GM21576 (cell line): ENCODE data around the gene LEPROT.
A peak's percentile ranks its signal among the peaks of the same experiment; 100 is the strongest.
"Not testable (repeated sequence)": the region's sequence is repeated elsewhere in the genome, so short reads cannot be mapped to it uniquely, and the experiment has no call there.

Experiments used
- ATAC-seq: cut with Tn5 transposase; IDR thresholded peaks from one replicate; pipeline ENCODE4 v1.9.1; 2021; ENCODE audit warnings: mild to moderate bottlenecking, moderate library complexity; ENCODE audit not compliant: unreplicated experiment

The LEPROT gene, protein sequence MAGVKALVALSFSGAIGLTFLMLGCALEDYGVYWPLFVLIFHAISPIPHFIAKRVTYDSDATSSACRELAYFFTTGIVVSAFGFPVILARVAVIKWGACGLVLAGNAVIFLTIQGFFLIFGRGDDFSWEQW

GRCh38 chr1:65420590-65421350, at the start of gene LEPROT, which contains the start of gene LEPR:
Gene LEPROT (plus strand): TSS chr1:65420668. CDS start chr1:65420725, 57 bp downstream.
Gene LEPR (plus strand): TSS chr1:65420668. CDS start chr1:65565566, 144,898 bp downstream.
- peak; percentile 51 for ATAC-seq

- no peak for ATAC-seq
Measured at GRCh38 chr1:65371544-65371943, 48.9 kb upstream of the LEPROT start.

DNA sequence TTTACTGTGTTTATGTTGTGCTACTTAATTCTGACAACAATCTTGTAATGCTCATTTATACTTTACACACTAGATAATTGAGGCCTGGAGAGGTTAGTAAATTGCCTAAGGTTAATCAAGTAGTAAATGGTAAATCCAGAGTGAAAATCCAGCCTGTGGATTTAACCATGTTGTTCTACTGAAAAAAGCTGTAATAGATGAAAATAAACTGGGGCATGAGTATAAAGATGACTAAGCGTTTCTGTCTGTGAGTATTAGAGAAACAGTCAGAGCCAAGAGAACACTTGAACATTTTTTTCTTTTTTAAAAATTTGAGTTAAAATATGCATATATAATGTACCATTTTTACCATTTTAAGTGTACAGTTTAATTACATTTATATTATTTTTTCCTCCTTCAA, 47.9 kb upstream of the LEPROT start:
- ATAC-seq = no peak

GRCh38 chr1:65377496-65378246, 42.8 kb upstream of the LEPROT start:
- ATAC-seq = no peak

DNA sequence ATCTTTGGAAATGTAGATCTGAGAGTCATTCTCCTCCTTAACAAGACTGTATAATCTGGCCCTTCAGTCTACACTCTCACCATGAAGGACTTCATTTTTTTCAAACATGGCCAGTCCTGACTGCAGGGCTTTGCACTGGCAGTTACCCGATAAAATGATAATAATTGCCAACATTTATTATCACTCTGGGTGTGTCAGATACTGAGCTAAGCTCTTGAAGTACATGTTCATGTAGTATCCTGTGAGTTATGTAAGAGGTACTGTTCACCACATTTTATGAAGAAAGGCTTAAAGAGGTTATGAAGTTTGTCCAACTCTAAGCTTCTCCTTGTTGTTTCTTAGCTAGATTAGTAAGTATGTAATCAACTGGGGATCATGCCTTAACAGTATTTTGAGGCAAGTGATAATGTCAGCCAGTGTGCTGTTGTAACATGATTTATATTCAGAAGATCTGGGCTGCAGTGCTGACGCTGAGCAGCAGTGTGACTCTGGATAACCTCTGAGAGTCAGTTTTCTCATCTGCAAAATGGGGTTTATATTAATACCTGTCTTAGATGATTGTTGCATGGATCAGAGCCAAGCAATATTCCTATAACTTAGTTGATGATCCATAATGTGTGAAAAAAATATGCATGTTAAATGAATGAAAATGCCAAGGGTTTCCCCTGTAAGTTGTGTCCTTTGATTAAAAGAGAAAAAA, 42.1 kb upstream of the LEPROT start:
- ATAC-seq = no peak

DNA sequence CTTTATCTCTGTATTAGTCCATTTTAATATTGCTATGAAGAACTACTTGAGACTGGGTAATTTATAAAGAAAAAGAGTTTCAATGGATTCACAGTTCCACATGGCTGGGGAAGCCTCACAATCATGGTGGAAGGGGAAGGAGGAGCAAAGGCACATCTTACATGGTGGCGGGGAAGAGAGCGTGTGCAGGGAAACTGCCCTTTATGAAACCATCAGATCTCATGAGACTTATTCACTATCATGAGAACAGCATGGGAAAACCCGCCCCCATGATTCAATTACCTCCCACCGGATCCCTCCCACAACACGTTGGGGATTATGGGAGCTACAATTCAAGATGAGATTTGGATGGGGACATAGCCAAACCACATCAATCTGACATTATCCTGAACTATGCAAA, 36.0 kb upstream of the LEPROT start:
- not testable (repeated sequence) for ATAC-seq

- ATAC-seq = no peak
Measured at GRCh38 chr1:65386439-65386838, 34.0 kb upstream of the LEPROT start.

DNA sequence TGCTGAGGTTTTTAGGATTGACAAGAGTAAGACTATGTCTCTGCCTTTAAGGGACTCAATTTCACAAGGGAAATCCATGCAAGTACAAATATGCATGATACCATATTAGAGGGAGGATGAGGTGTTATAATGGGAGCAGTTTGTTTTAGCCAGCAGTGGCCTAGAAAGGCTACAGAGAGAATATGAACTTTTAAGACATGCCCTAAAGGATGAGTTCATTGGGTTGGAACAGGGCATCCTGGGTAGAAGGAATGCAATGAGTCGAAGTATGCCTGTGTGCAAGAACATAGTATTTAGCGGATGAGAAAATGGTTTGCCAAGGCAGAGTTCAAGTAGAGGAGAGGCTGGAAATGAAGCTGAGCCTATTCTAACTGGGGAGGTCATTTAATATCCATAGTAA, 32.6 kb upstream of the LEPROT start:
- ATAC-seq = no peak

DNA sequence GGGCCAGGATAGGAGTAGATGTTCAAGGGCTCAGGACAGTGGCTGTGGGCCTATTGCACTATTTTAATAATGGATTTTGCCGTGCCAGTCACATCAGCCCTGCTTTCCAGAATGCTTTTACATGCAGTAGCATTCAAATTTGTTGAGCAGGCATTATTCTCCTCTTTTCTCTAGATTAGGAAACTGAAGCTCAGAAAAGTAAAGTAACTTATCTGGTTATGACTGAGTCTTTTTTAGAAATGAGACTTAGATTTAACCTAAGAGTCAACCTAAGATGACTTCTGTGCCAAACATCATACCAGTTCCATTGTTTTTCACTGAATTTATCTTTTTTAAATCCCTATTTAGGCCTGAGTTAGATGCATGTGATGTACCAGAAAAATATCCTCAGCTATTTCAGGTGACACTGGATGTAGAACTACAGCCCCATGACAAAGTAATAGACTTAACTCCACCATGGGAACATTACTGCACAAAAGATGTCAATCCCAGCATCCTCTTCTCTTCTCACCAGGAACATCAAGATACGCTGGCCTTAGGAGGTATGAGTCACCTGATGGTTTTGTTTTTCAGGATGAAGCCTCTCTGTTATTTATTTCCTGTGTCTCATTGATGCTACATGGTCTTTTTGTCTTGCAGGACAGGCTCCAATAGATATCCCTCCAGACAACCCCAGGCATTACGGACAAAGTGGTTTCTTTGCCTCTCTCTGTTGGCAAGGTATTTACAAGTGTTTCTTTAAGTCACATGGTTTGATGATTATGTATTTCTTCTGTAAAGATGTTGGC, 31.4 kb upstream of the LEPROT start:
- no peak for ATAC-seq

- no peak for ATAC-seq
Measured at GRCh38 chr1:65392497-65392896, 28.0 kb upstream of the LEPROT start.

DNA sequence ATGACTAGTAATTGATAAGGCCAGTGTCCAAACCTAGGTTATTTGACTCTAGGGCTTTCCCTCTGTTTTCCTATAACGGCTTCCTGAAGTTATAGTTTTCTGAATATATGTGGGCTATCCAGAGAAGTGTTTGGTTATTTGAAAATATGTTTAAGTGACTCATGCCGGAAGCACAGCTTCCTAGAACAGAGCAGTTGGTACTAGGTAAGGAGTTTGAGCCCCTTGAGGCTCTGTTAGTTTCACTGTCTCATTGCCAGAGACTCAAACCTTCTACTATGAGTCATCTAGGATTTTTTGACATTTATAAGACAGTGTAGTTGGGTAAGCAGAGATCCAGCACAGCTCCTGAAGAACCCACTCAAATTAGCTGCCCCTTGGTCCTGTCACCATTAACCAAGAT, 27.1 kb upstream of the LEPROT start:
- peak; percentile 94 for ATAC-seq

DNA sequence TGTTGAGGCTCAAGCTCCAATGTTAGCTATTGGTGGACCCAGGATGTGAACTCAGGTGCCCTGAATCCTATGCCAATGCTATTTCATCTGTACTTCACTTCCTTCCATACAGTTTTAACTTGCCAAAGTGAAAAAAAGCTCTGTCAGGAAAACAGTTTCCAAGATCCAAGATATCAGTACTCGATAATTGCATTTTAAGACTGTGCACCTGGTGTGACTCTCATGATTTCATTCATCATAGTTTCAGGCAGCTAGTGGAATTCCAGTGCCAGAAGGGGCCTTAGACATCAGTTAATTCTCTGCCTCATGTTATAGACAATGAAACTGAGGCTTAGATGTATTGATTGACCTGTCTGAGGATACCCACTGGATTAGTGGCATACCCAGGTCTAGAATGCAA, 26.5 kb upstream of the LEPROT start:
- ATAC-seq = no peak

DNA sequence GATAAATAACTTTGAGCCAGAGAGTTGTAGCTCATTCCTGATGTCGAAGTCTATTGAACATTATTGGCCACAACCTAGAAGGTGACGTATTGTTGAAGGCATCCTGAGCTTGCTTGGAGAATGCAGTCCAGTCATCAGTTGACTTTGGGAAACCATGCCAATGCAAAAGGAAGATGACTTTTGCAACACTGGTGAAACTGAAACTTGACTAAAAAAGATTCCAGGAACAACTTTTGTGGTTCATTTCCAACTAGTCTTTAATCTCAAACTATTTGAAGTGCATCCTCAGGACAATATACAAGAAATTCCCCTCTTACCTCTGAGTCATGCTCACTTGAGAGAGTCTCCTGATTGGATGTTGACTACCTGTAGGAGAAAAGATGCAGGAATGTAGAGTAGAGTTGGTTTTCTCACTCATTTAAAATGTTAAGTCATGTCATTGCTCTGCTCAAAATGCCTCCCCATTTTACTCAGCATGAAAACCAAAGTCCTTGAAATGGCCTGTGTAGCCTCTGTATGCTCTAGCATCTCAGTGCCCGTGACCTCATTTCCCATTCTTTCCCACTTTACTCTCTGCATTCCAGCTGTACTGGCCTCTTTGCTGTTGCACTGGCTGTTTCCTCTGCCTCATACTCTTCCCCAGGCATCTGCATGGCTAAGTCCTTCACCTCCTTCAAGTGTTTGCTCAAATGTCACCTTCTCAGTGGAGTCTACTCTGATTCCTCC, 24.4 kb upstream of the LEPROT start:
- no peak for ATAC-seq

GRCh38 chr1:65398083-65398482, 22.4 kb upstream of the LEPROT start:
- ATAC-seq = no peak

GRCh38 chr1:65399003-65399402, 21.5 kb upstream of the LEPROT start:
- ATAC-seq = no peak

DNA sequence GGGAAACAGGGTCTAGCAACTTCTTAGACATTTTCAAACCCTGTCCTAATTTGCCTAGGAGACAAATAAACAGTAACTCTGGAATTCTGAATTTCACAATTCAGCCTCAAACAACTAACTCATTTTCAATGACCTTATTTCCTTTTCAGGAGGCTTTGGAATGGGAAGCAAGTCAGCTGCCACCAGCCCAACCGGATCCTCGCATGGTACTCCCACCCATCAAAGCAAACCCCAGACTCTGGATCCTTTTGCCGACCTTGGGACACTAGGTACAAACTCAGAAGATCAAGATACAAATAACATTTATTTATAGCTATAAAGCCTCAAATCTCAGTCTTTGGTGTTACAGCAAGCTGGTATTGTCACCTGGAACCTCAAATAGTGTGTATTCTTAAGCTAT, 18.9 kb upstream of the LEPROT start:
- ATAC-seq = no peak

GRCh38 chr1:65404941-65405340, 15.5 kb upstream of the LEPROT start:
- no peak for ATAC-seq

DNA sequence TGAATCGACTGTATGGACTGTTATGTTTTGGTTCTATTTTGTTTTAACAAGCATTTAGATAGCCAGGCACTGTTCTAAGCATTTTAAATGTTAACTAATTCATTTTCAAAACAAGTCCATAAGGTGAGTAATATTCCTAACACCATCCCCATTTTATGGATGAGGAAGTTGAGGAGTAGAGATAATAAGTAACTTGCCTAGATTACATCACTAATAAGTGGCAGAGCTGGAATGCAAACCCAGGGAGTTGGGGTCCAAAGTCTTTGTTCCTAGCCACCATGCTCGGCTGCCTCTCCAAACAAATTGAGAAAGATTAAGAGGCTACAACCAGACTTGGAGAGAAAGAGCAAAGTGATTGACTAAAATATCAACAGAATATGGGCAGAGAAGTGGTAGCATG, 12.6 kb upstream of the LEPROT start:
- no peak for ATAC-seq

DNA sequence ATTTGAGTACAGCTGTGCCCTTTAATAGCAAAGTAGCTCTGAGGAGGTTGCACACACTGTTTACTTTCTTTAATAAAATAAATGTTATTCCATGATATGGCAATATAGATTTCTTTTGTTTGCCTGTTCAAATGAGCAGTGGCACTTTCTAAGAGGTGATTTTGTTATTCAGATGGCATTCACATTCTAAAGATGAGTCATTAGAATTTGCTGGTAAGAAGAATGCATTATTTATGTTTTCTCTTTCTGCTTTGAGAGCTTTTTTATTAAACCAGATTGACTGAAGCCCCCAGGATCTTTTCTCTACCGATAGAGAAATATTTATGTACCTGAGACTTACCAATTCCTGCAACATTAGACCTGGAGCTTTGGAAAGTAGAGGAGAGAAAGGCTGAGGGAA, 11.2 kb upstream of the LEPROT start:
- no peak for ATAC-seq

DNA sequence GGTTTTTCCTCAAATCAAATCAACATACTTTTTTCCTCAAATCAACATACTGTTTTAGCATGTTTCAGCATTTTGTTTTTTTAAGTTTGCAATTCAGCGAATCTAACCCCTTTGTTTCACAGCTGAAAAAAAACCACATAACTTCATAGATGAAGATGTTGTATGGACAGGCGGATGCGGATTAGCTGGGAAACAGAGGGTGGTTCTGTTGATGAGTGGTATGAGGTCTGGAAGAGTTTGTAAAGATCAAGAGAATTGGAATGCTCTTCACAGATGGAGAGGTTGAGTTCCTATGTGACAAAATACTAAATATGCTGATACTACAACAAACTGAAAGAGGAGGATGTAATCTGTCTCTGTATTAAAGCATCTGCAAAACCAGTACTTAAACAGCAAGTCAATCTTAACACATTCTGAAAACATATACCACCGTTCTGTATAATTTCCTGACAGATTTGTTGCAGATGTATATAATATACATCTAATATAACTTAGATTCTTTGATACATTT, 10.6 kb upstream of the LEPROT start:
- ATAC-seq = no peak
